GM03348 (cell line): ENCODE data around the gene GRIN3A.
"Not testable (repeated sequence)": the region's sequence is repeated elsewhere in the genome, so short reads cannot be mapped to it uniquely, and the experiment has no call there.

ENCODE experiments used
- DNase-seq: peaks from one replicate; pipeline ENCODE4 v3.0.0; 2012; ENCODE audit warnings: low spot score

The GRIN3A gene

GRCh38 chr9:101738566-101739183 is at the start of gene GRIN3A:
TSS of gene GRIN3A (minus strand) at chr9:101738647. CDS start at chr9:101737979, 668 bp downstream.
- peak; percentile 30 for DNase-seq

GRCh38 chr9:101787891-101788290 is 49.4 kb upstream of the GRIN3A start:
- no peak for DNase-seq

GRCh38 chr9:101778332-101778731 is 39.9 kb upstream of the GRIN3A start:
- DNase-seq, result no peak

- no peak for DNase-seq
Observed at GRCh38 chr9:101764472-101764871, 26.0 kb upstream of the GRIN3A start.

DNA sequence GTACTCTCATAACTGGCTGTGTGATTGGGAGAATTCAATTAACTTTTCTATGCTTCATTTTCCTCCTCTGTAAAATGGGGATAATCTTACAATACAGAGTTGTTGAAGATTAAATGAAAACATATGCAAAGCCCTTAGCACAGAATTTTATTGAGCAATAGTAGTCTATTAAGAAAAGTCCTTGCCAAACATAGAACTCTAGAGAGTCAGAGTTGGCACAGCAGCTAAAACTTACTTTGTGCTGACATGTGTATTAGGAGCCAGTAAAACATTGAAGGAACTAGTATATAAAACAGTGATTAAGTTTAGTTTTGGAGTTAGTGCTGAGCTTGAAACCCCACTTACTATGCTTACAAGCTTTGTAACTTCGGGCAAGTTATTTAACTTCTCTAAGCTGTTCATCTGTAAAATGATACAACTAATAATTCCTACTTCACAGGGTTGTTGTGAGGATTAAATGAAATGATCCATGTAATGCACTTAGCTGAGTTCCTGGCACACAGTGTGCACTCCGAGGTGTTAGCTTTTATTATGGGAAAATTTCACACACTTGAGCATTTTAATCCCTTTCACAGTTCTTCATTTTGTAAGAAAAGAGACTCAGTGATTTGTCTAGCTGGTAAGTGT is 20.0 kb upstream of the GRIN3A start:
- DNase-seq, result no peak

DNA sequence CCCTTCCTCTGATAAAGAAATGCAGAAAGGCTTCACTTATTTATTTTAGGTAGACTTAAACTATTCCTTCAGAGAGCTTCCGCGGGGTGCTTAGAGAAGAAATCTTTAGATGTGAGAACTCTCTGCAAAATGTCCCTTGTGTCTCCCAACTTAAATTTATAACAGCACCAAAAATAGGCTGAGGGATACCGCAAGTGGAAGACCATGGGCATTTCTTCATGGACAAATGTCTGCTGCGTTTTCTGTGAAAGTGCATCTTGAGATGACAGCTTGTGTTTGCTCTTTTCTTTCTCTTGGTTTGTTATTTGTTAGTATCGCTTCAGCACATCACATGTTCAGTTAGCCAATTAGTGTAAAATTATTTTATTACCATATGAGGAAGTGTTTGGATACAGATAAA is 15.3 kb upstream of the GRIN3A start:
- no peak for DNase-seq

DNA sequence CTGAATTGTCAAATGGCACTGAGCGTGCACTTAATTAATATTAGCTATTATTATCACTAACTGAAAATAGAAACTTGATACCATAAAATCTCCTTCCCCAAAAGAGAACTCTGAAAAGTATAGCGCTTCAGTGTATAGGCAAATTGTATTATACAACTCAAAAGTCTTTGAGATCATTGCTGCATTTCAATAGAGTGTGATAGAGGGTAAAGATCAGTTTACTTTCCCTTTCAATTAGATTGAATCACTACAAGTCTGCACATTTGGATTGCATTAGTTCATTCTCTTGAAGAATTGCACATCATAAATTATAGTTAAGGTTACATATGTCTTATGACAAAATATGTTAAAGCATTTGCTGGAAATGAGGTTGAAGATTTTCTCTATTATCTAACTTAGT is 13.4 kb upstream of the GRIN3A start:
- no peak for DNase-seq

DNA sequence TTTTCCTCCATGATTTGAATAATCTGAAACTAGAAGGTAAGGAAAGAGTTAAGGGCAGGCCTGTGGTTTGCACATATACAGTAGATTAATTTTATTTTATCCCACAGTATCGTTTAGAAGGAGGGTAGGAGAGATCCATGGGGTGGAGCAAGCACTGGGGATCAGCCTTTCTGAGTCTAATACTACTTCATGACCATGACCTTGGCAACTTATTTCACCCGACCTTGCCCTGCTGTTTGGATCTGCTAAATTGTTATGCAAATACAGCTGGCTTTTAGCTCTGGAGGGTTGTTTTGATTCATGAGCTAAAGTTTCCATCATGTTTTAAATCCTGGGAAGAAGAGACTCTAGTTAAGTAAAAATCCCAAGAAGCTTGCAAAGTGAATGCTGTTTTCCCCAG is 864 bp upstream of the GRIN3A start:
- no peak for DNase-seq

DNA sequence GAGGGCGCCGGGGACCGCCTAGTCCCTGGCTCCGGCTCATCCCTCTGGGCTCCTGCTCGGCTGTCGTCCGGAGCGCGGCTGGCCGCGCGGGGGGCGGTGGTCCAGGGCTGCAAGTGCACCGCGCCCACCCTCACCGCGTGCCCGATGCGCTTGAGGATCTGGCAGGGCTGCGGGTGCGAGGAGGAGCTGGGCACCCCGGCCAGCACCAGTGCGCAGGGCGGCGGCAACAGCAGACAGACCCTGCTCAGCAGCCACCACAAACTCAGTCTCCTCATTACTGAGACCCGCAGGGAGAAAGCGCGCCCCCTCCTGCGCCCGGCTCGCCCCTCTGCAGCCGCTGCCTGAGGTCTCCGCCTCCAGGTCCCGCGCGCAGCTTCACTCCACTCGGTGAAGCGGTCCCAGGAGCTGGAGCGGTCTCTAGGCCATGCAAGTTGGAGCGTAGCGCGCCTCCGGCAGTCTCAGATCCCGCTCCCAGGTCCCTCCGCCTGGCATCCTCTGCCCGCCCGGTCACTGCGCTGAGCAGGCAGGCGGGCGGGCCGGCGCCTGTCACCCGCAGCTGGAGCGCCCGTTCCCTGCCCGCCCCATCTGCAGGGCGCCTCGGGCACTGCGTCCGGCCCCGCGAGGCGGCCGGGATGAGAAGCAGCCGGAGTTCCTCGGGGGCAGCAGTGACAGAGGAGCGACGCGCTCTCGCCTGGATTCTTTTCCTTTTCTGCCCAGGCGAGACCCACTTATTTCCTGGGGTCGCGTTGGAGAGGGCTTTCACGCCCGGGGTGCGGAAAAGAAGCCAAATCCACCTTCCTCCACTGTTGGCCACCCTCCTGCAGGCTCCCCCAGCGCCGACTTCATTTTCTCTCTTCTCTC is 512 bp downstream of the GRIN3A start:
- DNase-seq, result peak; percentile 41

DNA sequence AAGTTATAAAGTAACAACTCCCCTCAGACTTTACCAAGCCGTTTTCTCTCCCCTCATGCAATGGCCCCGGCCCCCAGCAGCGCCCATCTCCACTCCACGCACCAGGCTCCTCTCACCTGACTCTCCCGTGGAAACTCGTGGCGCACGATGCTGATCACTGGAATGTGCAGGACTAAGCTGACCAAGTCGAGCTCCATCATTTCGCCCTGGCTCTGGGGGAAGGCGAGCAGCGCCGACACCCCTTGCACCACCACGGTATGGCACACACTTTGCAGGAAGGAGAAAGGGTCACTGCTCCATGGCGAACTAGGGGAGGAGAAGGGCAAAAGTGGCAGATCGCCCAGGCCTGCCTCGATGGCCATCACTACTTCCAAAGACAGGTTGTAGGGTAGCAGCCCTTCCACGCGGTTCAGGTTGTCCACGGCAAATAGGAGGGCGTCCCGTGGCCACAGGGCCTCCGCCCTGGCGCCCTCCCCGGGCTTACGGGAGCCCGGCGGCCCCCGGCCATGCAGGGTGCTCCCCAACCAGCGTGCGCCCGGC is 1.2 kb downstream of the GRIN3A start:
- peak; percentile 2 for DNase-seq

DNA sequence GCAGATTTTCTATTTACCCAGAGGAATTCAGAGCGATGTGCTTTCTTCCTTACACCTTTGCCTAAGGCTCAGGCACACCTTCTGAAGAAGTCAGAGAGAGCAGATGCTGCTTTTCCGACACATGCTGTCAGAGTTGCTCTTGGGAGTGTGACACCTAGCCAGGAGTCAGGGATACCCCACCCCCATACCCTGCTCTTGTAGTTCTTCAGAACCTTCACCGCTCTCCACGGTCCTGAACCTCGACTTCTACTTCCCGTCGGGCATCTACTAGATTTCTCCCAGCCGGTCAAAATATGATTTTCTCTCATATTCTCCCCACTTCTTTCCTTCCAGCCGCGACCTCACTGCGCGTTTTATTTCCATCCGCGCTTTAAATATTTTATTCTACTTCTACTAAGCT is 1.7 kb downstream of the GRIN3A start:
- DNase-seq, result peak; percentile 13

- no peak for DNase-seq
Observed at GRCh38 chr9:101731429-101731828, 7.0 kb downstream of the GRIN3A start.

GRCh38 chr9:101727612-101728524 is 10.6 kb downstream of the GRIN3A start:
- DNase-seq, result peak; percentile 32

- DNase-seq, result not testable (repeated sequence)
Observed at GRCh38 chr9:101724271-101724670, 14.2 kb downstream of the GRIN3A start.

- DNase-seq, result no peak
Observed at GRCh38 chr9:101718192-101718591, 20.3 kb downstream of the GRIN3A start.

DNA sequence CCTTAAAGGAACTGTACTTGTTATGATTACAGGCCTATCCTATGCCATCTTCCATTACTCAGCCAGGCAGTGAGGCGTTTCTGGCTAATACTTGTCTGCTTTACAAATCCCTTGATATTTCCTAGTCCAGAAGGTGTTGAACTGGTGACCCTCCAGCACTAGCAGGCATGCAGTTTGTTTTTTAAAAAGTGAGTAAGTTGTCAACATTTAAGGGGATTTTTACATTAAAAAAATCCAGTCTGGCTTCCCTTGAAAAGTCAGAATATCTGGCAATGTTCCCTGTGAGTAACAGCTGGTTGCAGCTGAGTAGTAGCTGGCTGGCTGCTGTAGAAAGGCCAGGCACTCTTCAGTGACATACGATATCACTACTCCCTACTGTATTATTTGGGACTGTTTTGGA is 21.8 kb downstream of the GRIN3A start:
- no peak for DNase-seq

- DNase-seq, result peak; percentile 5
Observed at GRCh38 chr9:101711330-101711941, 27.0 kb downstream of the GRIN3A start.

DNA sequence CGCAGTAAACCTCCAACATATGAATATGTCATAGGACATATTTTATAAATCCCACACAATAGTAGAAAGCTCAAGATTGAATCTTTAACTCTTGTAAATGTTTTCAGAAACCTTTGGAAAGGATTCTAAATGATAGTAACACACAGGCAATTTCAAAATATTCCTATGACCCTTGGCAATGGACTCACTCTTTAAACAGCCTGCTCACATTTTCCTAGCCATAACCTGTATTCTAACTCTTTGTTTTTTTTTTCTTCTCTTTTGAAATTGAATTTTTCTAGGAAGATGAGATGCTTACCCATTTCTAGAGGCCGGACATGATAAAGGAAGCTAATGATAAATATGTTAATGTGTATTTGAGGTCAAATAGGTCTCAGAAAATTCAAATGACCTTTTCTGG is 29.6 kb downstream of the GRIN3A start:
- no peak for DNase-seq

- DNase-seq, result no peak
Observed at GRCh38 chr9:101707721-101708120, 30.7 kb downstream of the GRIN3A start.

- DNase-seq, result no peak
Observed at GRCh38 chr9:101706997-101707396, 31.4 kb downstream of the GRIN3A start.

- no peak for DNase-seq
Observed at GRCh38 chr9:101706261-101706798, 32.1 kb downstream of the GRIN3A start.
